Hindlimb muscle (tissue), 1 donor: ENCODE data around the gene PFKFB2. TPM values are rescaled to one million over a fixed set of nuclear protein-coding genes. Genes with fewer than 3 reads are reported as not detected.
A peak's percentile ranks its signal among the peaks of the same experiment; 100 is the strongest.

Experiments
- DNase-seq: peaks from one replicate; pipeline ENCODE4 v3.0.0-alpha.2; 2013
- polyA plus RNA-seq: library from polyadenylated mRNA; unstranded; fragments of 120-200 nt; gene quantifications from one replicate; pipeline ENCODE4 v1.2.1, GENCODE V29; 2013; ENCODE audit not compliant: insufficient read length

The PFKFB2 gene
- polyA plus RNA-seq, 1 donor: 4.6 TPM

DNA sequence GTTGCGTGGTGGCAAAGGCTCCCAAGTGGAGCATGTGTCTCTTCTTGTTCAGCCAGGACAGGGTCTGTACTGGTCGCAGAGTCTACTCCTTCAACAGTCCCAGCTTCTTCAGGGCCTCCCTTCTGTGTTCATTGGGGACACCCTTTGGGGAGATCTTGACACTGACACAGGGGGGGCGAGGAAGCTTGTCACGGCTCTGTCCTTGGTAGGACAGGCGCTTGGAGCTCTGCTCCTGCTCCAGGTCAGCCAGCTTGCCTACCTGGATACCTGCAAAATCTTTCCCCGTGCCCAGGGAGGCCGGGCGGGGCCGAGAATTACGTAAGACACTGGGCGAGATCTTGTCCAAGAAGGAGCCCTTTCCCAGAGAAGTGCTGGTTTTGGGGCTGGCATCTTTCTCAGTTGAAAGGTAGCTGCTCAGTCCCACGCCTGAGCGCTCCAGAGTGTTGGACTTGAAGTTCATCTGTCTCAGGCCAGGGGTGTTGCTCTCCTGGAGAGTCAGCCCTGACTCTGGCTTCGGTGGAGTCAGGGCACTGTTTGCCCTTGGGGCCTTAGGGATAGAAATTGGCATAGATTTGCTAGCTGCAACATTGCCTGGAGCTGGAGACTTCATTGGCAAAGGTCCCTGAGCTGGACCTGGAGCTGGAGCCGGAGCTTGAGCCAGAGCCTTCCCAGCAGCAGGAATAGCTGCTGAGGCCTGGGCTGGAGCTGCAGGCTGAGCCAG lies 31.0 kb upstream of the PFKFB2 start:
- DNase-seq: no peak

DNA sequence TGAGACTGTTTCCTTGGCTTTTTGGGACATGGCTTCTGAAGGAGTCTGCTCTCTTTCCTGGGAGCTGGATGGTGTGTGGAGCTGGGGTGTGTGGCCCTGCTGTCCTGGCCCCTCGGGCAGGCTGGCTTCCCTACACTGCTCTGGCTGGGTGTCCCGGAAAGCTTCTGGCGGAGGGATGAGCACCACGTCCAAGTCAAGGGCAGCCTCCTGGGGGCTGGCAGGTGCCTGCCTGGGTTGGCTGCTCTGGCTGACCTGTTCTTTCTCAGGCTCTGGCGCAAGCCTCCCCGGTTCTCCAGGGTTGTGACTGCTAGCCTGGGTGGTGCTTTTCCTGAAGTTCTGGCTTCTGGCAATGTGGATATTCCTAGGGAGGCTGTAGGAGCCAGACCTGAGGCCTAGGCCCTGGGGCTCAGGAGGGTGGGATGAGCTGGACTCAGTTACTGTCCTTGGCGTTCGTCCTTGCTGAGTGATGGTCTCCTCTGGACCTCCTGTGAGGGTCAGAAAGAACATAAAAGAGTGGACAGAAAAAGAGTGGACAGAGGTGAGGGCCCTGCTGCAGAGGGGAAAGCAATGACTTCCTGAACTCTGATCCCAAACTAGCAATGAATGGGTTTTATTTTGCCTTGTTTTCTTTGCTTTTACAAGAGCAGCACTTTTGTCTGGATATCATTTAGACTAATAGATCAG lies 29.9 kb upstream of the PFKFB2 start:
- no peak for DNase-seq

DNA sequence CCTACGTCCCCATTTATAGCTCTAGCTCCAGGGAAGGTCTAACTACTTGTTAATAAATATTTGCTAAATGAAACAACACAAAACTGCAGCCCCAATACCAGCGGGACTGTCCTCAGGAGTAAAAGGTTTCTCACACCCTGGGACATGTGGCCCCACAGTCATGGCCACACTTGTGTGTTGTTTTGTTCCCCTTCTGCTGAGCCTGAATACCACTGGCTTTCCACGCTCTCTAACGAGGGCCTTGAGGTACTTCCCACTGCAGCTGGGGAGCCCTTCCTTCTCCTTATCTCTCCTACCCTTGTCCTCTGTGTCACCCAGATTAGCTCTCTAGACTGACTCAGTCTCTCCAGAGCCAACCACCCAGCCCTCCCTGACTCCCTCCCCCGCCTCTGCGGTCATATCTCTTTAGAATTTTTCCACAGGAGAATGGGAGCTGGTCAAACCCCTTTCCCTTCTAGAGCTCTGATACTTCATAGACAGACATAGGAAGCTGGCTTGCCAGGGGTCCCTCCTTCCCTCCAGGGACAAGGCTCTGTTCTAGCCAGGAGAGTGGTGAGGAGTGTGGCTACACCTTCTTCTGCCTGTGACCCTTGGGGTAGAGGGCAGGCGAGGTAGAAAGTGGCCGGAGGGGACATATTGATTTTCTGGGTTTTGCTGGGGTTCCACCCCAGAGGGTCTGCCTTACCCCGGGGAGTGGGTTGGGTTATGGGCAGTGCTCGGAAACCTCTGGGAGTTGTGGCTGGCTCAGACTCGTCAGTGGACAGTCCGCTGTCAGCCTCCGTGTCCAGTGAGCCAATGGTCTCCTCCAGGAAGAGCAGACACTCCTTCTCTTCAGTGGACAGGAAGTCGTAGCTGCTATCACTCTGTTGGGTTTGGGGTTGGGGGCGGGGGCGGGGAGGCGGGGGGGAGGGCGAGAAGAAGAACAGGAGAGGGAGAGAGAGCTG lies 28.6 kb upstream of the PFKFB2 start:
- DNase-seq: no peak

DNA sequence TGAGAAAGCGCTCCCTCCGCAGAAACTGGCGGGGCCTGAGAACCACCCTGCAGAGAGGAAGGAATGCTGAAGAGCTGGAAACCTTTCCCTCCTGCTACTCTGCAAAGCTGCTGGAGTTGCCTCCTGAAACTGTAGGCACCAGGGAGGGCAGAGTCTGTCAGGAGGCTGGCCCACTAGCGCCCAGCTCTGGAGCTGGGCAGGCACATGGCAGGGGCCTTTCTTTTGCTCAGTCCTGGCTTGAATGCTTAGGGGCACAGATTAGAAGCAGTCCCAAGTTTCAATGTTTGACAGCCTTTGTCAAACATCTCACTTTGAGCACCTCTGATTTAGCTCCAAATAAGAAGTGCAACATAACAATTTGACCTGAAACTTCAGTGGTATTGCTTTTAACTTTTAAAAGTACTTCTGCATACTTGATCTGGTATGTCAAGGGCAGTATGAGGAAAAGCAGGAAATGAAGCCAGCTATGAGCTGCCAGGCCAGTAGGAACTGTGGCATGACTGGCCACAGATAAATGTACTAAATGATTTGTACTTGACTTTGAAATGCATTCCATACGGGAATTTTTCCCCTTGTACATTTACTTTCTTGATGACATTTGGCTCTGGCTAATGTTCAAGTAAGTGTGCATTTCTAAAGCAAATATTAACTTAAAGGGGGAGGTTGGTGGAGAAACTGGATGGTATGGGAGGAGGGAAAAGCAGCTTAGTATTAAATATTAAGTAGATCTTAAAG lies 27.8 kb upstream of the PFKFB2 start:
- no peak for DNase-seq

DNA sequence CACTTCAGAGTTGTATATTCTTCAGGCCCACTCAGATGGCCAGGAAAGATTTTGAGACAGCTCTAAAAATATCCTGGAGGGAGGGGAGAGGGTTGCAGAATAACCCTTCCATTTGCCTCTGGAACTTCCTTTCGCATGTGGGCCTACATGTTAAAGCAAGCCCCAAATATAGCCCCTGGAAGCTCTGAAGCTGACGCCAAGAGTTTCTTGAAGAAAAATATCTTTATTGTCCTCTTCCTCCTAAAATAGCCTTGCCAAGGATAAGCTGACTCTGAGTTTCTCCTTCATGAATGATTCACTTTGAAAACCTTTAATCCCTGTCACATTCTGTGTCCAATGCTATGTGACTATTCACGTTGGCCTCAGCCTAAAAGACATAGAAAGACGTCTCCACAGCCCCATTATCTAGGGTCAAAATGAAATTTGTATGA lies 27.0 kb upstream of the PFKFB2 start:
- DNase-seq: peak; percentile 32

DNA sequence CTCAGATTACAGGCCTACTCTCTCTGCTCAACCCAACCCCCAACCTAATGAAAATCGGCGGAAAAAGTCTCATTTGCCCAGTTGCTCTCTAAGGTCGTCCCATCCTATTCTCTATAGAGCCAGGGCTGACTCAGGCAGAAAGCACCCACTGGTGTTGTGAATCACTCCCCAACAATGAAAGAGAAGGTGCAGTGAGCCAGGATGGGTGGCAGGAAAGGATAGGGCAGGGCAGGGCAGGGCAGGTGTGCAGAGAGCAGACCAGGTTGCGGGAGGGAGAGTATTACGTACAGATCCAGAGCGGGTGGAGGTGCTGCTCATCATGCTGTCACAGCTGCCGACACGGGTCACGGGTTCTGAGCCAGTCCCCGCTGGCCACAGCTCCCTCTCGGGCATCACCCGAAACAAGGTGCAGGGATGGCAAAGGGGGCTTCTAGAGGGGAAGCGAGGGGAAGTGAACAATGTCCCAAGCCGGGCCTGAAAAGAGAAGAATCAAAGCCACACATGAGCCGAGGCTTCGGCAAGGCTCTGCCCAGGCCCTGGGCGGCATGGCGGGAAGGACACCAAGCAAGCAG lies 25.8 kb upstream of the PFKFB2 start:
- no peak for DNase-seq

DNA sequence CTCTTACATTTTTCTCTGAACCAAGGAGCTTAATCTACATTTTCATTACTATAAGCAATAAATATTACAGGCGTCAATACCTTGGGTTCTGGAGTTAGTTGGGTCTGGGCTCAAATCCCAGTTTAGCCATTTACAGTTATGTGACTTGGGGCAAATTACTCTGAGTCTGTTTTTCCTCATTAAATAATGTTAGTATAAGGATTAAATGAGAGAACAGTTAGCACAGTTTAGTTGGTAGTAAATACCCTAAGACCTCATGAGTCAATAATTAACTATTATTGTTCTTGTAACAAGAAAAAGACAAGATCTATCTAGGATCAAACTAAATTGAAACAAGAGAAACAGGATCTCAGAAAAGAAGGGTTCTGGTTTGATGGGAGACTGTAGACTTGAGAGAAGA lies 25.2 kb upstream of the PFKFB2 start:
- no peak for DNase-seq

DNA sequence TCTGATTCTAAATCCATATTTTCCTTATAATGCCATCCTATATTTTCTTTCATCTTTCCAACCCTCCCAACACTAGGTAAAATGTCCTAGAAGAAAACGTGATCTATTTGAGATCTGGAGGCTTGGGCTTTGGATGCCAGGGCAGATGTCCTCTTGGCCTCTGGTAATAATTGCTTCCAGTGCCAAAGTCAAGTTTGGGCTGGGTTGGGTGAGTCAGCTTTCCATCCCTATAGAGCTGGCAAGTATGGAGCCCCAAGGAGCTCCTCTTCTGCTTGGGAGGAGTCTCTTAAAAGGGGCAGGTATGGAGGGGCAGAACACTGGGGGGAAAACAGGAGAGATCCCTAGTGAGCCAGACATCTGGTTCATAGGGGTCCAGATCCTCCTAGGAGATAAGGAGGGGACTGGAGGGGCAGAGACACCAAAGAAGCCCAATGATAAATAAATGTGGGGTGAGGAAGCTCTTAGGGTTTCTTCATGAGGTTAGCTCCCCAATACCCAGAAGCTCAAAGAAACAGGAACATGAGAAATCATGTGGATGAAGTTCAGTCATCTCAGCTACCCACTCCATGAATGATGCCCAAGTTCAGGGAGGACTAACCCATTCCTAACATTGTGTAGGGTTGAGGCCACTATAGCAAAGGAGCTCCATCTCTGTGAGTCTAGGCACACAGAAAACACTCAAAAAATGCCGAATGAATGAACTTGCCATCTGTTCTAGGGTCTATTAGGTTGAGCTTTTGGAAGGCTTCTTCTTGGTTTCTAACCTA lies 24.0 kb upstream of the PFKFB2 start:
- no peak for DNase-seq

DNA sequence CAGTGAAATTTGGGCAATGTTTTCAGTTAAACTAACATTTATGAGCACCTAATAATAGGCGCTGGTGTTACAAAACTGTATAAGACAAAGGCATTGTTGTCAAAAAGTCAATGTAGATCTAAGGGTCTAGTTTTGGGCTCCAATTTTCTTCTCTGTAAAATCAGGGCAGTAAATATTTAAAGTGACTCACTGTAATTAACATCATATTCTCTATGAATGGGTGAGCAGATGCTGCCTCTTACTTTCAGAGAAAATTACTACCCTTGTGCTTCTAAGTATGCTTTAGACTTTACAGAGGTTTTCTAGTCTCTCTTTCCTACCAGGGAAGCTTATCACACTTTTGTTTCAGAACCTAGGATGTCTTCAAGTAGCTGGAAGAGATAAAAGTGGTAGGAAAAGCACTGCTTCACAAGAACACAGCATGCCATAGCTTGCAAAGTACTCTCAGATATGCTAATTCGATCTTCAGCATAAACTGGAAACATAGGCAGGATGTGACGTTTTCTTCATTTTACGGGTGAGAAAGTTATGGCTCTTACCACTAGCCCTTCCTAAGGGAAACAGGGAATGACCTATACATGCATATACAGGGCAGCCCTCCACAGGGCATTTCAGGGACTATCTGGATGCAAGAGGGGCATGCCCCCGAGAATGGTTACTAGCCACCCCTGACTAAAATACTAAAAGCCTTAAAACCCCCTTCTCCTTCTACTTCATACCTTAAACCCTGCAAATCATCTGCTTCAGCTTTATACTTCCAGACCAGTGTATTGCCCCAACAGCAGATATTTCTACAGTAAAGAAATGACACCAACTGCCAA lies 23.2 kb upstream of the PFKFB2 start:
- no peak for DNase-seq

DNA sequence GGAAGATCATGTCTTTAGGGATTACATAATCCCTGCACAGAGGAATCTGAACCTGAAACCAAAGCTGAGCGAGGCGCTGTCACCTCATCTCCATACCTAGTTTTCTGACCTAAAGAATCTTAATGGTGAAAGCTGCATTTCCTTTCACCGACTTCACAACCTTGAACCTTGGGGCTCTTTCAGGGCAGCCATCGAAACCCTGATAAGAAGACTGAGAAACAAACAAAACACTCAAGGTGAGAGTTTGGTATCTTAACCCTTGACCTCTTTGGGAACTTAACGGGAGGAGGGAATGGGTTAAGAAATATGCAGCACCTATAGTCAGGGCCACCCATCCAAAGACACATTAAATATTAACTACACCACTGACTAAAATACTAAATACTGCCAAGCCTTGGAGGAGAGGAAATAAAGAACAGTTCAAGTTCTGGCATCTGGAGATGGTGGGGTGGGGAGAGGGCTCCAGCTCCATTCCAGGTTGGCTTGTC lies 22.5 kb upstream of the PFKFB2 start:
- no peak for DNase-seq

DNA sequence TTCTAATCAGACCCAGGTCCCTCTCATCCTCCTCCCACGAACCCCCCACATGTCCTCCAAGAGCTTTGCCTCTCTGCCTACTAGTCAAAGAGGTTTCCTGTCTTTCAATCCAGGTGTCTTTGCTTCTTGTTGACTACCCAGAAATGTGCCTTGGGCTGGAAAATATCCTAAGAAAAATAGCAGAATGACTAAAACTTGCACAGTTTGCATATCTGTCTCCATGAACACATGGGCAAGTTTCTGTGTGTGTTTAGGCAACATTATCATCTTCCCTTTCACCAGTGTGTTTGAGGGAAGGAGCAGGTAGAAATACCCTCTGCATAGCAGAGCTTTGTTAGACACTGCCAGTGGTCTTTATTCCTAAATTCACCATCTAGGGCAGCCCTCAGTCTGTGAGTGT lies 22.1 kb upstream of the PFKFB2 start:
- DNase-seq: no peak

DNA sequence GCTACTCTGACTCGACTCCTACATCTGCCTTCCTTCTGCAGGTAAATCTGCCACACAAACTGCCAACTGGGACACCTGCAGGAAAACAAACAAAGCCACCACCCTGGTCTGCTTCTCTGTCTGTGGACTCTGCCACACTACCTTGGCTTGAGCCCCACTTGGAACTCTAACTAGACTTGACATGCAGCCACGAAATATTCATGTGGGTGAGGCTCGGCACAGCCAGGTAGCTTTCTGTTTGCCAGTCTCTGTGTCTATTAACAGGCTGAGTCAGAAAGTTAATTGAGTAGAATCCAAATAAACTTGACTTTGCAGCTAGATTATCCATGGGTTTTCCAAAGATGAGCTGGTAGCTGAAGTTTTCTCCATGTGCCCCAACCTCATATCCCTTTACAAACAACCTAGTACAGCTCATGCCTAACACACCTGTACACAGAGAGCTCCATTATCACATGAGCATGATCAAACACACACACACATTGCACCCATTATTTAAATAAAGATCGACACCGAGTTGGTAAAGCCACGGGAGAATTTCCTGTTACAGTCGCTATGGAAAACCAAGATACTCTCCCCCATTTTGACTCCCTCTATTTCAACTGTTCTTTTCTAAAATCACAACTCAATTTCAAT lies 21.3 kb upstream of the PFKFB2 start:
- DNase-seq: no peak

DNA sequence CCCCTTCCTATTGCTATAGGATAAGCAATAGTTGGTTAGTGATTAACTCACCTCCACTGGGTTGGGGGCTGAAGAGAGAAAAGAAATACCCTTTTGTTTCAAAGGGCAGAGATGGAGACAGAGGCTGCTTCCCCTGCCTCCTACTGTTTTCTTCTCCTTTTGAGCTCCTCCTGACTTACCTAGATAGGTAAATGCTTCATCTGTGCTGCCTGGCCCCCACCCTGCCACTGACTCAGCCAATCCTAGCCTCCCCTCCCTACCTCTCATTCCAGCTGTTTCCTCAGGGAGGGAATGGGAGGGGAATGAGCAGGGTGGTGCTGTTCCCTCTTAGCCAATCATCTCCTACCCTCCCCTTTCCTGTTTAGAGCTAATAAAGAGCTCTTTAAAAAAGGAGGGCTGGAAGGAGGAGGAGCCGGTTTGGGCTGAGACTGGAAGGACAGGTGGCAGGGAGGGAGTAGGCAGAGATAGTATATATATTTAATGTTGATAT lies 20.5 kb upstream of the PFKFB2 start, which contains the start of gene C1orf116:
Gene C1orf116, minus strand, starts transcription at position 229 of the 490 bp plus-strand sequence. CDS start 5,158 bp downstream, outside the sequence.
- no peak for DNase-seq

DNA sequence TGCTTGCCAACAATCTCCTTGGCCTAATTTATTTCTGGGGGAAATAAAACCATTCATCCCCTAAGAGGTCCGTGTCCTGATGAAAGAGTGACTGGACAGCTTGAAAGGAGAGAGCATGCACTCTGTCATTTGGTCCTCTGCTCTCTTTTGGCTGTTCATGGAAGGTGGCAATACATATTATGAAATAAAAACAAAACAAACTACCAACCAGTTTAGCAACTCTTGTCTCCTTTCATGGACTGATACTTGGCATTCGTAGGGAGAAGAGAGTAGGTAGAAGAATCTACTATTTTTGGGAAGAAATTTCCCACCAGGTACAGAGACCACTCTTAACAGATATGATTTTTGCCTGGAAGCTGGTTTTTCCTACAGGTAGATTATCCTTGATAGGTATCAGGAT lies 19.8 kb upstream of the PFKFB2 start:
- no peak for DNase-seq

DNA sequence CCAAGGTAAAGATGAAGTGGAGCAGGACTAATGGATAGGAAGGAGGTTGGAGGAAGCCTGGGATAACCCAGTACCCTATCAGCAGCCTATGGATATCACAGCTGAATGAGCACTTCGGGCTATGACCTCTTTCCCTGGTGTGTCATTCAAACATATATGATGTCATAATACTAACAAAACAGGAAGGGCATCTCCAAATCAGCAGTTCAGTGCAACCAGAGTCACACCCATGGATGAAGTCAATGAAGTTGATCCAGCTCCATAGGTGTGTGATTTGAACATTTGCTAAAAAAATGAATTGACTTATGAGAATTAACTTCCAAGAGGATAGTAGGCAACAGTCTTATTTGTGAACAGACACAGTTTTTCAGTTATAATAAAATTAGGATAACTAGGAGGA lies 18.9 kb upstream of the PFKFB2 start:
- DNase-seq: no peak

DNA sequence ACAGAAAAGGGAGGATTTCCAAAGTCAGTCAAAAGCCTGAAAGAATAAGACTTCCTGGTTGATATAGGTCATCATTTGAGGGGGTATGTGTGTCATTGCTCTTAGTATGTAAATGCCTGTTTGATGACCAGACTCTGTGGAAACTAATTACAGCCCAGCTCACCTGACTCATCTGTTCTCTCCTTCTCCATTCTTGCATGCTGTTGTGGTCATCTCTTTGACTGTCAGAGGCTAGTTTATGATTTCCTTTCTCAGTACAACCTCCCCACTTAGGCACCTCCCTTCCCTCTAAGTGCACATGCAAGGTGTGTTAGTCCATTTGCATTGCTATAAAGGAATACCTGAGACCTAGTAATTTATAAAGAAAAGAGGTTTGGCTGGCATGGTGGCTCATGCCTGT lies 18.1 kb upstream of the PFKFB2 start:
- DNase-seq: no peak

DNA sequence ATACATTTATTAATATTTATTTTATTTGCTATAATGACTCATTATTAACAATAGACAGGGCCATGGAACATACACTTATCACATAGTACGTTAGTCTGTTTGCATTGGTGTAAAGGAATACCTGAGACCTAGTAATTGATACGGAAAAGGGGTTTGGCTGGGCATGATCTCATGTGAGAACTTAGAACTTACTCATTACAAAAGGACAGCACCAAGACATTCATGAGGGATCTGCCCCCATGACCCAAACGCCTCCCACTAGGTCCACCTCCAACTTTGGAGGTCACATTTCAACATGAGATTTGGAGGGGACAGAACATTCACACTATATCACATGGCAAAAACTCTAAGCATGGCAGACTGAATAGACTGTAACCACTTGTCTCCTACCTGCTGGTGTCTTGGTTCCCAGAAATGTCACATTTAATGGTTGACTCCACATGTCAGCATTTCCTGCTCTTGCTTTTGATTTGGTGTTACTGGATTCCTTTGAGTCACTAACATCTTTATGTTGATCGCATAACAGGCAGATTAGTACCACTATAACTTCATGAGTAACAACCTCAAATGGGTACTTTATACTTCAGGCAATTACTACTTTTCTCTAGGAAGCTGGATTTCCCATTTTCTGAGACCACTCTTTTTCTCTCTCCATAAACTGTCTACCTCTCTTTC lies 17.1 kb upstream of the PFKFB2 start:
- DNase-seq: no peak

DNA sequence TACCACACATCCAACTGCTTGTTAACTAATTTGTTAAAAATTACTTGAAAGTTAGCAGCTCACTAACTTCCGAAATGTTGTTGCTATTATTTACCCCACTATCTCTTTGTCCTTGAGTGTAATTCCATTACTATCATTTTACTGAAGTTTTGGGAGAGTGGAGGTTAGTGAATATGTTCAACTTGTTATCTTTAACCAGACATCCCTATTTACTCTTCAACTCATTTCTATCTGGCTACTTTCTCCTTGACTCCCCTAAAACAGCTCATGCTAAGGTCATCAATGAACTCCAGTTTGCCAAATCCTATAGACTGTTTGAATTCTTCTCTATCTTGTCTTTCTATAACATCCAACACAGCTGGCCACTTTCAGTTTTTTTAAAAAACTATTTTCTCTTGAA lies 16.2 kb upstream of the PFKFB2 start:
- DNase-seq: no peak
